HCT116 (cell line): ENCODE results near the gene SZT2.

ENCODE experiments used
- EZH2 ChIP-seq: fragments of 200-600 bp; sonication (generic); IDR thresholded peaks from 2 replicates; pipeline ENCODE4 v1.6.1; 2017; ENCODE audit warnings: antibody characterized with exemption, mixed run types
- TCF7L2 ChIP-seq: IDR thresholded peaks from 2 replicates; pipeline ENCODE4 v1.7.0; 2011; ENCODE audit warnings: borderline replicate concordance, inconsistent platforms; ENCODE audit not compliant: insufficient read depth, insufficient read length; ENCODE audit errors: extremely low read depth

- TF ChIP-seq EZH2 = no peak
- no peak for TF ChIP-seq TCF7L2
Measured at GRCh38 chr1:43441894-43442637, 52.4 kb downstream of the SZT2 start.
